H7 (cell line): ENCODE measurements around the gene ACTR3. TPM values are rescaled to one million over a fixed set of nuclear protein-coding genes. Genes with fewer than 3 reads are reported as not detected.

Experiments used
- DNase-seq: peaks from one replicate; pipeline ENCODE4 v3.0.0; 2012
- H3K27me3 ChIP-seq: 2 replicates; pipeline ENCODE4 v1.6.0; 2011; ENCODE audit warnings: mild to moderate bottlenecking, low read length; ENCODE audit not compliant: control insufficient read depth, insufficient read depth
- H3K36me3 ChIP-seq: replicated peaks from 2 replicates; pipeline ENCODE4 v1.5.1; 2011; ENCODE audit warnings: low read length; ENCODE audit not compliant: control insufficient read depth, insufficient read depth
- H3K4me3 ChIP-seq: 2 replicates; pipeline ENCODE4 v1.5.1; 2011; ENCODE audit warnings: low read depth, mild to moderate bottlenecking, control low read depth, low read length, moderate library complexity; ENCODE audit not compliant: insufficient read depth
- total RNA-seq: library from RNA; depleted of rRNA; stranded (reverse); fragments of >200 nt; shearing (Covaris generic); gene quantifications from 2 replicates; pipeline ENCODE4 v1.2.3, GENCODE V29; 2014

ACTR3 gene
- total RNA-seq, 1 experiment from 2014 or later, result 113 TPM

- Histone ChIP-seq H3K4me3 (no peak overlapping the region), H3K27me3 (no peaks in the 10 kb centered on the region), H3K36me3 (no peaks in the 10 kb centered on the region)
- DNase-seq, result peak; percentile 54
Observed at GRCh38 chr2:113977660-113978523, 88.0 kb downstream of the ACTR3 start.

- peak; percentile 33 for DNase-seq
- Histone ChIP-seq H3K4me3 (no peak overlapping the region), H3K36me3 (no peaks in the 10 kb centered on the region), H3K27me3 (no peaks in the 10 kb centered on the region)
Observed at GRCh38 chr2:113978524-113979190, 88.8 kb downstream of the ACTR3 start.

GRCh38 chr2:113979191-113980128, 89.6 kb downstream of the ACTR3 start:
- no peak overlapping the region for H3K4me3 ChIP-seq
- DNase-seq, result peak; percentile 75
- no peaks in the 10 kb centered on the region for H3K27me3 ChIP-seq
- no peaks in the 10 kb centered on the region for H3K36me3 ChIP-seq

GRCh38 chr2:113980946-113981345, 91.1 kb downstream of the ACTR3 start:
- Histone ChIP-seq H3K36me3 (no peaks in the 10 kb centered on the region), H3K27me3 (no peaks in the 10 kb centered on the region), H3K4me3 (no peak overlapping the region)
- no peak for DNase-seq

- Histone ChIP-seq H3K27me3 (no peaks in the 10 kb centered on the region), H3K36me3 (no peaks in the 10 kb centered on the region), H3K4me3 (no peak overlapping the region)
- DNase-seq, result no peak
Observed at GRCh38 chr2:113981404-113982134, 91.7 kb downstream of the ACTR3 start.

GRCh38 chr2:113985554-113986397, 95.9 kb downstream of the ACTR3 start:
- no peak for DNase-seq
- Histone ChIP-seq H3K4me3 (no peak overlapping the region), H3K36me3 (no peaks in the 10 kb centered on the region), H3K27me3 (no peaks in the 10 kb centered on the region)

- no peaks in the 10 kb centered on the region for H3K36me3 ChIP-seq
- no peak for DNase-seq
- H3K27me3 ChIP-seq, result no peaks in the 10 kb centered on the region
- H3K4me3 ChIP-seq, result no peak overlapping the region
Observed at GRCh38 chr2:113986762-113987290, 96.9 kb downstream of the ACTR3 start.

- Histone ChIP-seq H3K4me3 (no peak overlapping the region), H3K27me3 (no peaks in the 10 kb centered on the region), H3K36me3 (no peaks in the 10 kb centered on the region)
- DNase-seq, result no peak
Observed at GRCh38 chr2:113992090-113992489, 102.2 kb downstream of the ACTR3 start.

- no peaks in the 10 kb centered on the region for H3K27me3 ChIP-seq
- no peaks in the 10 kb centered on the region for H3K36me3 ChIP-seq
- DNase-seq, result no peak
- no peak overlapping the region for H3K4me3 ChIP-seq
Observed at GRCh38 chr2:113996671-113997594, 107.0 kb downstream of the ACTR3 start.

GRCh38 chr2:114001152-114001551, 111.3 kb downstream of the ACTR3 start:
- DNase-seq, result no peak

GRCh38 chr2:114001937-114002336, 112.0 kb downstream of the ACTR3 start:
- Histone ChIP-seq H3K36me3 (no peaks in the 10 kb centered on the region), H3K4me3 (no peak overlapping the region), H3K27me3 (no peaks in the 10 kb centered on the region)
- no peak for DNase-seq

More at GRCh38 chr2:114001152-114001551, 111.3 kb downstream of the ACTR3 start:
- no peak overlapping the region for H3K4me3 ChIP-seq
- no peaks in the 10 kb centered on the region for H3K36me3 ChIP-seq
- no peaks in the 10 kb centered on the region for H3K27me3 ChIP-seq

GRCh38 chr2:114005110-114005783, 115.4 kb downstream of the ACTR3 start:
- no peak for DNase-seq
- no peak overlapping the region for H3K4me3 ChIP-seq
- H3K36me3 ChIP-seq, result no peaks in the 10 kb centered on the region
- no peaks in the 10 kb centered on the region for H3K27me3 ChIP-seq
